ENCODE measurements around the gene DEAF1. TPM values are rescaled to one million over a fixed set of nuclear protein-coding genes. Genes with fewer than 3 reads are reported as not detected.

Gene DEAF1
- total RNA-seq, 1 experiment from 2014 or later, result 62.2 TPM

- no peaks in the 10 kb centered on the region for H3K9me3 Mint-ChIP-seq
- H3K27ac Mint-ChIP-seq, result peak overlapping the region; percentile 80; the same call in 1 of the 2 replicates
- H3K4me1 Mint-ChIP-seq, result peaks cover 20% of the 10 kb centered on the region
- POLR2A ChIA-PET, result no interaction called here
- TF ChIP-seq MXD4 (CRISPR knock-in tag; IDR thresholded peaks at IDR 0.05; ENCODE audit: borderline replicate concordance) (no peak), TCF7 (CRISPR knock-in tag; IDR thresholded peaks at IDR 0.05; ENCODE audit: low read depth) (no peak), ZNF219 (CRISPR knock-in tag; IDR thresholded peaks at IDR 0.05; ENCODE audit: borderline replicate concordance) (no peak), SMAD4 (CRISPR knock-in tag; IDR thresholded peaks at IDR 0.05) (no peak), E2F5 (CRISPR knock-in tag; IDR thresholded peaks at IDR 0.05) (no peak), HMGA2 (CRISPR knock-in tag; IDR thresholded peaks at IDR 0.05) (no peak), TEAD1 (CRISPR knock-in tag; IDR thresholded peaks at IDR 0.05) (no peak), RELA (CRISPR knock-in tag; IDR thresholded peaks at IDR 0.05; ENCODE audit: borderline replicate concordance) (no peak), ZBTB21 (CRISPR knock-in tag; IDR thresholded peaks at IDR 0.05; ENCODE audit: borderline replicate concordance) (no peak)
- TF ChIP-seq, protein P1, sequence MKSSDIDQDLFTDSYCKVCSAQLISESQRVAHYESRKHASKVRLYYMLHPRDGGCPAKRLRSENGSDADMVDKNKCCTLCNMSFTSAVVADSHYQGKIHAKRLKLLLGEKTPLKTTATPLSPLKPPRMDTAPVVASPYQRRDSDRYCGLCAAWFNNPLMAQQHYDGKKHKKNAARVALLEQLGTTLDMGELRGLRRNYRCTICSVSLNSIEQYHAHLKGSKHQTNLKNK (CRISPR knock-in tag; IDR thresholded peaks at IDR 0.05), result no peak
- TF ChIP-seq, protein P2, sequence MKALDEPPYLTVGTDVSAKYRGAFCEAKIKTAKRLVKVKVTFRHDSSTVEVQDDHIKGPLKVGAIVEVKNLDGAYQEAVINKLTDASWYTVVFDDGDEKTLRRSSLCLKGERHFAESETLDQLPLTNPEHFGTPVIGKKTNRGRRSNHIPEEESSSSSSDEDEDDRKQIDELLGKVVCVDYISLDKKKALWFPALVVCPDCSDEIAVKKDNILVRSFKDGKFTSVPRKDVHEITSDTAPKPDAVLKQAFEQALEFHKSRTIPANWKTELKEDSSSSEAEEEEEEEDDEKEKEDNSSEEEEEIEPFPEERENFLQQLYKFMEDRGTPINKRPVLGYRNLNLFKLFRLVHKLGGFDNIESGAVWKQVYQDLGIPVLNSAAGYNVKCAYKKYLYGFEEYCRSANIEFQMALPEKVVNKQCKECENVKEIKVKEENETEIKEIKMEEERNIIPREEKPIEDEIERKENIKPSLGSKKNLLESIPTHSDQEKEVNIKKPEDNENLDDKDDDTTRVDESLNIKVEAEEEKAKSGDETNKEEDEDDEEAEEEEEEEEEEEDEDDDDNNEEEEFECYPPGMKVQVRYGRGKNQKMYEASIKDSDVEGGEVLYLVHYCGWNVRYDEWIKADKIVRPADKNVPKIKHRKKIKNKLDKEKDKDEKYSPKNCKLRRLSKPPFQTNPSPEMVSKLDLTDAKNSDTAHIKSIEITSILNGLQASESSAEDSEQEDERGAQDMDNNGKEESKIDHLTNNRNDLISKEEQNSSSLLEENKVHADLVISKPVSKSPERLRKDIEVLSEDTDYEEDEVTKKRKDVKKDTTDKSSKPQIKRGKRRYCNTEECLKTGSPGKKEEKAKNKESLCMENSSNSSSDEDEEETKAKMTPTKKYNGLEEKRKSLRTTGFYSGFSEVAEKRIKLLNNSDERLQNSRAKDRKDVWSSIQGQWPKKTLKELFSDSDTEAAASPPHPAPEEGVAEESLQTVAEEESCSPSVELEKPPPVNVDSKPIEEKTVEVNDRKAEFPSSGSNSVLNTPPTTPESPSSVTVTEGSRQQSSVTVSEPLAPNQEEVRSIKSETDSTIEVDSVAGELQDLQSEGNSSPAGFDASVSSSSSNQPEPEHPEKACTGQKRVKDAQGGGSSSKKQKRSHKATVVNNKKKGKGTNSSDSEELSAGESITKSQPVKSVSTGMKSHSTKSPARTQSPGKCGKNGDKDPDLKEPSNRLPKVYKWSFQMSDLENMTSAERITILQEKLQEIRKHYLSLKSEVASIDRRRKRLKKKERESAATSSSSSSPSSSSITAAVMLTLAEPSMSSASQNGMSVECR (CRISPR knock-in tag; IDR thresholded peaks at IDR 0.05; ENCODE audit: borderline replicate concordance), result no peak
- ATAC-seq (no peak), DNase-seq (ENCODE audit: low spot score) (no peak)
- no peaks in the 10 kb centered on the region for H3K27me3 Mint-ChIP-seq (ENCODE audit: low read depth)
- peaks cover 27% of the 10 kb centered on the region for H3K36me3 Mint-ChIP-seq
- no peak overlapping the region for H3K4me3 Mint-ChIP-seq
- CTCF ChIA-PET, result interaction anchor here (1.0 to 1.2 kb wide), 2 partner anchors 30 to 32 kb away, joined by 3 read pairs; no protein-coding TSS in a partner anchor
These were observed 3.1 kb downstream of the DEAF1 start for GRCh38 chr11:691710-692590.

DNA sequence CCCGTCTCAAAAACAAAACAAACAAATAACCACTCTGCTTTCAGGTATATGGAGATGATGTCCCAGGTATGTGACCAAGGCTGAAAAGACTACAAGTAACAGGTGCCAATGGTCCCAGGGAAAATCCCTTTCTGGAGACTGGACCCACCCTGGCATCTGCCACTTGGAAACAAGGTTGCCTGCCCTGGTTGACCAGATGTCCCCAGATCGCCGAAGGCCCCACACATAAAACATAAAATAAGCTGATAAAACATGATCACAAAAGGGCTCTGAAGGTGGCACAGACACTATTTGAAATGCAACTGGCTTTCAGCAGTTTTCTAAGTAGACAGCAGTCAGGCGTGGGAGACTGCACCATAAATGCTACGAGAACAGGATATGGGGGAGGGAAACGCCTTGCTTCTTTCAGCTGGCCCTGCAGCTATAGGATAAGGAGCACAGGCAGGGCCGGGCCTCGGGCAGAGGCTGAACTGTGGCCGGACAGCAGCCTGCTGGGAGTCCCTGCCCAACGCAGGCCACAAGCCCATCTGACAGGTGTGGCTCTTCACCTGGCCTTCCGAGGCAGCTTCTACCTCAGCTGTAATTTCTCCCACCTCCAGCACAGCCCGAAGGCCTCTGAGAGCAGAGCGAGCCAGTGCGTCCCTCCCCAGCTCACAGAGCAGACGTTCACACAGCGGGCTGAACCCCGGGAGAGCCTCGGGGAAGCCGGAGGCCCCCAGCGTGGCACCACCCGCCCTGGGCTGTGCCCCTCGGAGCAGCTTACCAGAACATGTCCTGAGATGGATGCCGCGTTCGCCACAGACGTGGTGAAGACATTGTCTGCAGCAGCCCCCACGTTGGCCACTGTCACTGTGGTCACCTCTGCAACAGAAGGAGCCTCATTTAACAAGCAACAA is 4.0 kb downstream of the DEAF1 start:
- POLR2A ChIA-PET, result no interaction called here
- CTCF ChIA-PET, result interaction anchor here (1.0 to 1.2 kb wide), 2 partner anchors 33 to 64 kb away, joined by 3 read pairs; no protein-coding TSS in a partner anchor
- no peak overlapping the region for H3K4me3 Mint-ChIP-seq

More for the DNA sequence above, 4.0 kb downstream of the DEAF1 start:
- TF ChIP-seq ZNF317 (CRISPR knock-in tag; IDR thresholded peaks at IDR 0.05; ENCODE audit: borderline replicate concordance, low read depth), result no peak
- TF ChIP-seq EMX1 (CRISPR knock-in tag; IDR thresholded peaks at IDR 0.05), result no peak
- no peak for TF ChIP-seq ZNF396 (CRISPR knock-in tag; IDR thresholded peaks at IDR 0.05; ENCODE audit: borderline replicate concordance)
- no peak for TF ChIP-seq PRRX2 (CRISPR knock-in tag; IDR thresholded peaks at IDR 0.05)
- TF ChIP-seq ZNF671 (CRISPR knock-in tag; IDR thresholded peaks at IDR 0.05), result no peak
- TF ChIP-seq ATF6 (CRISPR knock-in tag; IDR thresholded peaks at IDR 0.05), result no peak
- TF ChIP-seq E2F4 (CRISPR knock-in tag; IDR thresholded peaks at IDR 0.05; ENCODE audit: borderline replicate concordance, low read depth), result no peak
- no peak for TF ChIP-seq HMGXB4 (CRISPR knock-in tag; IDR thresholded peaks at IDR 0.05)
- TF ChIP-seq MXD4 (CRISPR knock-in tag; IDR thresholded peaks at IDR 0.05; ENCODE audit: borderline replicate concordance), result no peak
- no peak for TF ChIP-seq TCF7 (CRISPR knock-in tag; IDR thresholded peaks at IDR 0.05; ENCODE audit: low read depth)
- Mint-ChIP-seq H3K27ac (peak overlapping the region; percentile 33; the same call in 1 of the 2 replicates), H3K36me3 (peaks cover 35% of the 10 kb centered on the region), H3K4me1 (peaks cover 20% of the 10 kb centered on the region), H3K27me3 (ENCODE audit: low read depth) (no peaks in the 10 kb centered on the region), H3K9me3 (no peaks in the 10 kb centered on the region)
- DNase-seq (ENCODE audit: low spot score), result no peak
- ATAC-seq, result no peak

Measured in WTC11 (cell line).